Stimulated activated CD8-positive, alpha-beta memory T cell treated with anti-CD3 and anti-CD28 coated beads, Interleukin-7, amount 100 ng/mL, for 24 hours (primary cell): ENCODE measurements around the gene SERF1A.
"Not testable (repeated sequence)": the region's sequence is repeated elsewhere in the genome, so short reads cannot be mapped to it uniquely, and the experiment has no call there.

ENCODE experiments used
- DNase-seq: peaks from one replicate; pipeline ENCODE4 v3.0.0-alpha.2; 2020; ENCODE audit warnings: low read depth

SERF1A gene

DNA sequence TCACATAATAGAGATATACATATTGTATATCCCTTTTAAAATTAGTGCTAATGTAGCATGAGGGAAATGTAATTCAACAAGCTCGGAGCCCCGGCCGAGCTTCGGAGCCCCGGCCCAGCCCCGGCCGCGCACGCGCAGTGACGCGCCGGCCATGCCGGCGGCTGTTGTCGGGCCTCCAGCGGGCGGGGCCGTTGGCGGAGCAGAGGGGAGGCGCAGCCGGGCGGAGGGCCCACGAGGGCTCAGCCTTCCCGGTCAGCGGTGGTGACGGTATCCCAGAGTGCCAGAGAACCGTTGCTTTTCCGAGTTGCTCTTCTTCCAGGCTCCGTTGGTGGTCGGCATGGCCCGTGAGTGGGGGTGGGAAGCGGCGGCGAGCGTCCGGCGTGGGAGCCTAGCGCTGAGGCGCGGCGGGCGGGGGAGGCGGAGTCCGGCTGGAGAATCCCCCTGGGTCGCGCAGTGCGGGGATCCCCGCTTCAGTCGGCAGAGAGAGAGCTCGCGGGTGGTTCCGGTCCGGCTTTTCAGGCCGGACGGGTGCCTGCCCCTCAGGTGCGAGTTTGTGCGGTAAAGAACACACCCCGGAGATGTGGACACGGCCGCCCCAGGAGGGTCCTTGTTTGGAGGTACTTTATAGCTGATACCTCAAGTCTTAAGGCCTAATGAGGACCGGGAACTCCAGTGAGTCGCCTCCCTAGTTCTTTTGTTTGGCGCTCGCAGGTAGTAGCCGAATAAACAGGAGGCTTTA, at the start of gene SERF1A:
Gene SERF1A (plus strand): TSS at position 137 of the 739 bp plus-strand sequence. CDS start 201 bp downstream, at position 338.
- DNase-seq: not testable (repeated sequence)

GRCh38 chr5:70866778-70867177, 33.7 kb upstream of the SERF1A start:
- DNase-seq: not testable (repeated sequence)

- not testable (repeated sequence) for DNase-seq
Measured at GRCh38 chr5:70870626-70871025, 29.8 kb upstream of the SERF1A start.

DNA sequence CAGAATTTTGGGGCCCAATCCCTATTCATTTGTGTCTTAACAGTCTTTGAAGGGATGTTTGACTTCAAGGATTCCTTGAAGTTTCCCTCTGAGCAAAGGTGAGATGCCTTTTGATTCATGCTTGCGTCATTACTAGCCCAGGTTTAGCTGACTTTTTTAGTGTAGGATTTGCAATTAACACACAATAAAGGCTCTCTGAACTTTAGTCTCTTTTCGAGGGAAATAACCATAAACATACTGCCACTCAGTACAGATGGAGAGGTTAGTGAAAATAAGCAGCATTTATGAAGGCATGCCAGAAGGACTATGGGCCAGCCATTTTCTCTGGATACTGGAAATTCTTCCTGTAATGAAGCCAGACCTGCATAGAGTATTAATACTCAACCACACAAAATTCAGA, 4.4 kb upstream of the SERF1A start:
- not testable (repeated sequence) for DNase-seq

- DNase-seq: not testable (repeated sequence)
Measured at GRCh38 chr5:70901272-70901571, 753 bp downstream of the SERF1A start.

DNA sequence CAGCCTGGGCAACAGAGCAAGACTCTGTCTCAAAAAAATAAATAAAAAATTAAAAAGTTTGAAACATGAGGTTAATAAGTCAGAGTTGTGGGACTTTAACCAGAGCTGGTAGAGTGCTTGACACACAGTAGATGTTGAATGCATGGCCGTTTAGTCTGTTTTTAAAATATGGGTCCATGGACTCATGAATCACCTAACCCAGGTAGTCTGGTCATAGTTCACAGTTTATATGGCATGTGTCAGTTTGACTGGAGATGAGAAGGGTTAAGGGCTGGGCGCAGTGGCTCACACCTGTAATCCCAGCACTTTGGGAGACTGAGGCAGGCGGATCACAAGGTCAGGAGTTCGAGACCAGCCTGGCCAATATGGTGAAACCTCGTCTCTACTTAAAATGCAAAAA, 6.2 kb downstream of the SERF1A start:
- not testable (repeated sequence) for DNase-seq

DNA sequence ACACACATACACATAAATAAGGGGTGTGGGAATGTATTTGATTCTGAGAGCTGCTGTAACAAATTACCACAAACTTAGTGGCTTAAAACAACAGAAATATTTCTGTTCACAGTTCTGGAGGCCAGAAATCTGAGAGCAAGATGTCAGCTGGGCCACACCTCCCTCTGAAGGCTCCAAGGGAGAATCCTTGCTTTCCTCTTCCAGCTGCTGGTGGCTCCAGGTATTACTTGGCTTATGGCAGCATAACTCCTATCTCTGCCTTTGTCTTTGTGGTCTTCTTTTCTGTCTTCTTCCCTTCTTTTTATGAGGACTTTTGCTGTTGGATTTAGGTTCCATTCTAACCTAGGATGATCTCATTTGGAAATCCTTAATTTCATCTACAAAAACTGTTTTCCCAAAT, 16.4 kb downstream of the SERF1A start:
- not testable (repeated sequence) for DNase-seq

DNA sequence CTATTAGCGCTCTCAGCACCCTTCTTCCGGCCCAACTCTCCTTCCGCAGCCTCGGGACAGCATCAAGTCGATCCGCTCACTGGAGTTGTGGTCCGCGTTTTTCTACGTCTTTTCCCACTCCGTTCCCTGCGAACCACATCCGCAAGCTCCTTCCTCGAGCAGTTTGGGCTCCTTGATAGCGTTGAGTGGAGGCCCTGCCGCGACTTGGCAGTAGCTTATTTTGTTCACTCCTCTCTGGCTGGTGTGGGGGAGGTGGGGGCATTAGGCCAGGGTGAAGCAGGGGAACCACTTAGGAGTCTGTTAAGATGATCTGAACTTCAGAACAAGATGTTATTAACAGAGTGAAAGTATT, 24.7 kb downstream of the SERF1A start:
- DNase-seq: not testable (repeated sequence)

DNA sequence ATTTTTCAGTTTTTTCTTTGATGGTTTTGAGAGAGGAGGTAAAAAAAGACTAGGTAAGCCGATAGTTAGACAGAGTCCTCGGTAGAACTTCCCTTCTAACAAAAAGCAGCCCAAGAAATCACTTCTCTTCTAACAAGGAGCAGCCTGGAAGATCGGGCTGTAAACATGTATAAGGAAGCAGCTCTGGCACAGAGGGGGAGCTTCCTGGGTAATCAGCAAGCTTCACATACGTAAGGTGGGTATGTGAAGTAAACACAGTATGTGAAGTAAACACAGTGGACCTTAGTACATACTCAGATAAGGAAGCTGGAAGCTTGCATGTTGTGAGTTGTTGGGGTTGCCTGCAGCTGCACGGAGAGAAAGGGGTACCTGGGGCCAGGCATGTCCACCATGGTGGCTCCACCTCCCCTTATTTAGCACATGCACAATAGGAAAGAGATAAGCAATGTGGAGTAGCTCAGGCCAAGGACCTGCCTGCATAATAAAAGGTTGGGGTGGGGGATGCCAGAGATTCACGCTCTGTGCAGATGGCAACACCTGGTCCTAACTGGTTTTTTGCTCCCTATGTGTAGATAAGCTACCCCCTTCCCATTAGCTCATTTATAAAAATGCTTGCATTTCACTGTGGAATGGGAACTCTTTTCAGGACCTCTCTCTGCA, 31.4 kb downstream of the SERF1A start:
- DNase-seq: not testable (repeated sequence)

DNA sequence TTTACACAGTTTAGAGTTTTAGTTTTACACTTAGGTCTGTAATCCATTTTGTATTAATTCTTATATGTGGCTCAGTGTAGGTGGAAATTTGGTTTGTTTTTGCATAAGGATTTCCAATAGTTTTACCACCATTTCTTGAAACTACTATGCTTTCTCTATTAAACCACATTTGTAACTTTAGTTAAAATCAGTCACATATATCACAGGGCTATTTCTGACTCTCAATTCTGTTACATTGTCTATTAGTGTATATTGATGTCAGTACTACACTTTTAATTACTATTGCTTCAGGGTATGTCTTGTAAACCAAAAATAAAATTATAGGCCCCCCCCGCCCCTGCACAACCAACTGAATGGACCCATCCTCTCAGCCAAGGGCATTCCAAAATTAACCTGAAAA, 32.1 kb downstream of the SERF1A start:
- DNase-seq: not testable (repeated sequence)

GRCh38 chr5:70953068-70953467, 52.6 kb downstream of the SERF1A start:
- DNase-seq: not testable (repeated sequence)
